Neutrophil (primary cell): Measurements from ENCODE around the gene RTL1.

Experiments used
- H3K27ac ChIP-seq: fragments of 200-600 bp; sonication (generic); 2 replicates; pipeline ENCODE4 v1.5.1; 2016; ENCODE audit warnings: mild to moderate bottlenecking, moderate library complexity
- H3K27me3 ChIP-seq: fragments of 200-600 bp; sonication (generic); 2 replicates; pipeline ENCODE4 v1.6.0; 2016; ENCODE audit warnings: mild to moderate bottlenecking
- H3K36me3 ChIP-seq: fragments of 200-600 bp; sonication (generic); 2 replicates; pipeline ENCODE4 v1.5.1; 2017
- H3K4me1 ChIP-seq, 2 experiments: fragments of 200-600 bp in 1 of 2; sonication (generic) in 1 of 2; 1 replicate in 1 of 2; 2 replicates in 1 of 2; pipeline versions ENCODE4 v1.5.1 to v1.6.1; 2013 to 2016; ENCODE audit warnings: low read depth in 1 of 2, low read length in 1 of 2, mild to moderate bottlenecking in 1 of 2, moderate library complexity in 1 of 2; ENCODE audit not compliant: control insufficient read depth in 1 of 2, insufficient read depth in 1 of 2
- H3K4me3 ChIP-seq, 2 experiments: fragments of 200-600 bp in 1 of 2; sonication (generic) in 1 of 2; 1 replicate in 1 of 2; 2 replicates in 1 of 2; pipeline ENCODE4 v1.5.1; 2013 to 2016; ENCODE audit warnings: low read depth in 1 of 2, low read length in 1 of 2, mild to moderate bottlenecking in 1 of 2, moderate library complexity in 1 of 2
- H3K9me3 ChIP-seq: fragments of 200-600 bp; sonication (generic); 2 replicates; pipeline ENCODE4 v1.5.1; 2016
- TF ChIP-seq, protein P1 (sequence below): fragments of 200-600 bp; sonication (generic); IDR thresholded peaks from 2 replicates; pipeline ENCODE4 v1.5.1; 2016; ENCODE audit warnings: antibody characterized with exemption

Gene RTL1

DNA sequence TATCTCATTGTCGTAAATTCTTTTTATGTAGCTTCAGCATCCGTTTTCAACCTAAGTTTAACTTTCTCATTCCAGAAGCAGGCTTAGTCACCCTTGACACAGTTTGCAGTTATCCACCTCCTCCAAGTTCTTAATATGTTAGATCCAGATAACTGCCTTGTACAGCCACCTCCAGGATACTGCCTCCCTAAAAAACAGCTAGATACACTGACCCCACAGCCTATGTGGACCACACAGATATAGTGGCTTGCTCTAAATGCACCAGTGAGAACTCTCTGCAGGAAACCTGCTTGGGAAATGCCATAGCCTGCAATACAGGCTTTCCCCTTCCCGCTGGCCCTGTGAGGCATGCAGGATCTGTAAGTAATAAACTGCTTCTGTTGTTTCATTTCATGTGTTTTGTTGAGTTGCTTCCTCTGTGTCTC is 11.1 kb upstream of the RTL1 start:
- no peak overlapping the region for H3K4me3 ChIP-seq
- no peaks in the 10 kb centered on the region for H3K9me3 ChIP-seq
- H3K4me1 ChIP-seq = no peaks in the 10 kb centered on the region
- H3K27ac ChIP-seq = no peak overlapping the region
- H3K27me3 ChIP-seq = peaks cover 8% of the 10 kb centered on the region
- TF ChIP-seq, protein P1, sequence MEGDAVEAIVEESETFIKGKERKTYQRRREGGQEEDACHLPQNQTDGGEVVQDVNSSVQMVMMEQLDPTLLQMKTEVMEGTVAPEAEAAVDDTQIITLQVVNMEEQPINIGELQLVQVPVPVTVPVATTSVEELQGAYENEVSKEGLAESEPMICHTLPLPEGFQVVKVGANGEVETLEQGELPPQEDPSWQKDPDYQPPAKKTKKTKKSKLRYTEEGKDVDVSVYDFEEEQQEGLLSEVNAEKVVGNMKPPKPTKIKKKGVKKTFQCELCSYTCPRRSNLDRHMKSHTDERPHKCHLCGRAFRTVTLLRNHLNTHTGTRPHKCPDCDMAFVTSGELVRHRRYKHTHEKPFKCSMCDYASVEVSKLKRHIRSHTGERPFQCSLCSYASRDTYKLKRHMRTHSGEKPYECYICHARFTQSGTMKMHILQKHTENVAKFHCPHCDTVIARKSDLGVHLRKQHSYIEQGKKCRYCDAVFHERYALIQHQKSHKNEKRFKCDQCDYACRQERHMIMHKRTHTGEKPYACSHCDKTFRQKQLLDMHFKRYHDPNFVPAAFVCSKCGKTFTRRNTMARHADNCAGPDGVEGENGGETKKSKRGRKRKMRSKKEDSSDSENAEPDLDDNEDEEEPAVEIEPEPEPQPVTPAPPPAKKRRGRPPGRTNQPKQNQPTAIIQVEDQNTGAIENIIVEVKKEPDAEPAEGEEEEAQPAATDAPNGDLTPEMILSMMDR = no peak
- H3K36me3 ChIP-seq = no peaks in the 10 kb centered on the region

DNA sequence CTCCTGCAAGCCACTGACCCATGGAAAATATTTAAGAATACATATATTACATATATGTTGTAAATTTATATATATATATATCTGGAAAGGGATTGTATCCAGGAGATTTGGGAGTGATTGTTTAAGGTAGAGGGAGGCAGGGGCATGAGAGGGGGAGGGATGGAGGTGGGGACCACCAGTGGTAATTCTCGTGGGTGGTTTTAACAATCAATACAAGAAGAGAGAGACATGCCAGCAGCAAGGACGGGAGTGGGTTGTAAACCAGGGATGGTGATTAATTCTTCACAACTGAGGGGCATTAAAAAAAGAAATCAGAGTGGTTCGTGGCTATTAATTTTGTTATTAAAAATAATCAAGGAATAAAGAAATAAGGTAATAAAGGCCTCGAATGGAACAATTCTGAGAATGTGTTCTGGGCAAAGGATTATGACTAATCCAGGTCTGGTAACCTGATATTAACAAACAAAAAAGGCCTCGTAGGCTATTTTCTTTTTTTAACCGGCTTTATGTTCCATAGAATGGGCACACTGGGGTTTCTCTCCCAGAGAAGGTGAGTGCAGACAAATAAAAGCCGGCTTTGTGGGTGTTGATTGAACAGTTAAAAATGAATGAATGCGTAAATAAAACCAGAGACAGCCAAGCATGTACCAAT is 8.3 kb upstream of the RTL1 start:
- H3K36me3 ChIP-seq = no peaks in the 10 kb centered on the region
- no peaks in the 10 kb centered on the region for H3K4me1 ChIP-seq
- peaks cover 16% of the 10 kb centered on the region for H3K27me3 ChIP-seq
- no peak overlapping the region for H3K27ac ChIP-seq
- no peak overlapping the region for H3K4me3 ChIP-seq
- H3K9me3 ChIP-seq = no peaks in the 10 kb centered on the region
- TF ChIP-seq, protein P1 = no peak

DNA sequence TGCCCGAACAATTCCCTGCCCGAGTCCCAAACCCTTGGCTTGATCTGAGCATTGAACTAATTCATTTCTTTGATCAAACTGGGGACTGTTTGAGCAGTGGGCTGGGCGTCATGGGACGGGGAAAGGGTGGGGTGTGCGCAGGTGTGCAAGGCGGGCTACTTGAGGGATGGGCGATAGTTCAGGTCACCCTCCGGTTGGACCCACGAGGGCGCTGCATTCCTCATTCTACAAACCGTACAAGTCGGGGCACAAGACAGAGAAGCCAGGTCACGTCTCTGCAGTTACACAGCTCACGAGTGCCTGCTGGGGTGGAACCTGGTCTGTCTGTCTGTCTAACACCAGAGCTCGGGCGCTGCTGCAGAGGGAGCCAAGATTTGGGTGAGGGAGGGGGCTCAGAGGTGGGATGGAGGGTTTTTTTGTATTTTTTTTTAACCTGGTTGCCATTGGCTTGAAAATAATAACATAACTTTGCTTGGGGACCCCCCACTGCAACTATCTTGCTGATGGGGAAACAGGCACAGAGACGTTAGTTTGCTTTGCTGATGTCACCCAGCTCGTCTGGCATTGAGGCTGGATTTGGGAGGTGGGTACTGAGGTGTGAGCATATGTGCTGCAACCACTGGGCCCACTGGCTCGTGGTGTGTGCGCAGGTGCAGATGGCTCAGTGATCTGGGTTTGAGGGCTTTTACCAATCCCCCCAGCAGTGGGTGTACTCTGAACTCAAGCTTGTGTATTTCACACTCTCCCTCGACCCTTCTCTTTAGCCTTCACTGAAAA is 7.6 kb upstream of the RTL1 start:
- Histone ChIP-seq H3K27ac (no peak overlapping the region), H3K4me3 (no peak overlapping the region), H3K36me3 (no peaks in the 10 kb centered on the region), H3K27me3 (peaks cover 23% of the 10 kb centered on the region), H3K9me3 (no peaks in the 10 kb centered on the region), H3K4me1 (no peaks in the 10 kb centered on the region)
- TF ChIP-seq, protein P1 = no peak

DNA sequence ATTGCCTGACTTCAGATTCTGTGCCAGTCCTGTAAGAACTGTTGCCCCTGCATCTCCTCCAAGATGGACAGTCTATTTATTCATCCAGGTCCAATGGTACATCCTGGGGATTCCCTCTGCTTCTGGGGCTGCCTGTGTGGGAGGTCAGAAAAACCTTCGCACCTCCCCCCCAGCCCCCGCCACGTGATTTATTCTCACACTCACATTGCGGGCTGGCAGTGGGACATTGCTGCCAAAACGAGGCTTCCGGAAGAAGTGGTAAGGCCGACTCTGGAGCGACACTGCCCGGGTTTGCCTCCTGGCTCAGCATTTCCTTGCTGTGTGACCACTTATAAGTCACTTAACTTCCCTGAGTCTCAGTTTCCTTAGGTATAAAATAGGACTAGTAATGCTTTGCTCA is 5.9 kb upstream of the RTL1 start:
- Histone ChIP-seq H3K27ac (no peak overlapping the region), H3K4me3 (no peak overlapping the region), H3K9me3 (no peaks in the 10 kb centered on the region), H3K27me3 (peaks cover 33% of the 10 kb centered on the region), H3K4me1 (no peaks in the 10 kb centered on the region), H3K36me3 (no peaks in the 10 kb centered on the region)
- TF ChIP-seq, protein P1 = no peak

DNA sequence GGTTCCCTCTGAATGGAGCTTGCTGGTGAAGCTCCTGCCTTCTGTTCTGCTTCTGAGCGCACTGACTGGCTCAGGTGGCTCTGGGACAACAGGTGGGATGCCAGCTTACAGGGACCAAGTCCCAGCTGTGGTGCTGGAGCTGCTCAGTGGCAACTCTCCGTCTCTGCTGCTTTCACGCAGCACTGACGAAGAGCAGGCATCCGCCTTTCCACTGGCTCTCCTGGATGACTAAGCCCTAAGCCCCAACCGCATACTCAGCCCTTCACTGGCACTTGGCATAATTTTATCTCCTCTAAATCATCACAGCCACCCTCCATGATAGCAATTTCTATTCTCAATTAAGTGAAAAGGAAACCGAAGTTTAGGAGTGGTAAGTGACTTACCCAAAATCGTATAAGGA is 3.7 kb upstream of the RTL1 start:
- no peak overlapping the region for H3K27ac ChIP-seq

More for the DNA sequence above, 3.7 kb upstream of the RTL1 start:
- no peaks in the 10 kb centered on the region for H3K9me3 ChIP-seq
- no peaks in the 10 kb centered on the region for H3K4me1 ChIP-seq
- no peaks in the 10 kb centered on the region for H3K36me3 ChIP-seq
- peaks cover 55% of the 10 kb centered on the region for H3K27me3 ChIP-seq
- H3K4me3 ChIP-seq = no peak overlapping the region
- TF ChIP-seq, protein P1 = no peak
